PC-9 (cell line): ENCODE data around the gene TMPRSS4. TPM values are rescaled to one million over a fixed set of nuclear protein-coding genes. Genes with fewer than 3 reads are reported as not detected.

Source experiments
- BruUV-seq: library from RNA; stranded (reverse); fragments of 400-500 nt; replicated peaks from 2 replicates; lab custom pipeline; 2021; lab: Mats Ljungman, UMichigan
- CTCF ChIA-PET: fragments of 300-600 bp; sonication (Branson Sonifier 250); formaldehyde crosslinking; loops from one replicate; lab custom pipeline; 2022; ENCODE audit warnings: antibody characterized with exemption; lab: Charles Lee
- POLR2A ChIA-PET: fragments of 300-600 bp; sonication (Branson Sonifier 250); formaldehyde crosslinking; loops from one replicate; lab custom pipeline; 2022; ENCODE audit warnings: antibody characterized with exemption; ENCODE audit not compliant: unreplicated experiment; lab: Charles Lee
- DNase-seq, 2 experiments: peaks; one replicate each; pipeline versions ENCODE4 v3.0.0 to v3.0.0-alpha.2; 2015 to 2022; ENCODE audit warnings: mixed read lengths in 1 of 2
- H2AFZ ChIP-seq: fragments of 200-600 bp; sonication (generic); 2 replicates; pipeline ENCODE4 v1.8.1; 2017; ENCODE audit warnings: antibody characterized with exemption
- H3F3A ChIP-seq: fragments of 200-600 bp; sonication (generic); 2 replicates; pipeline ENCODE4 v1.8.1; 2017; ENCODE audit warnings: antibody characterized with exemption, mild to moderate bottlenecking, low read depth; ENCODE audit not compliant: insufficient read depth
- H3K27ac ChIP-seq: fragments of 200-600 bp; sonication (generic); 2 replicates; pipeline ENCODE4 v1.6.1; 2016; ENCODE audit warnings: mixed run types
- H3K27me3 ChIP-seq: fragments of 200-600 bp; sonication (generic); 2 replicates; pipeline ENCODE4 v1.6.1; 2016; ENCODE audit warnings: low read depth, mixed run types; ENCODE audit not compliant: insufficient read depth
- H3K36me3 ChIP-seq: fragments of 200-600 bp; sonication (generic); 2 replicates; pipeline ENCODE4 v1.6.1; 2016; ENCODE audit warnings: low read depth, mixed run types
- H3K4me1 ChIP-seq: fragments of 200-600 bp; sonication (generic); replicated peaks from 2 replicates; pipeline ENCODE4 v1.6.1; 2016; ENCODE audit warnings: mixed run types; ENCODE audit not compliant: insufficient read depth
- H3K4me2 ChIP-seq: fragments of 200-600 bp; sonication (generic); 2 replicates; pipeline ENCODE4 v1.6.1; 2017; ENCODE audit warnings: mixed run types
- H3K4me3 ChIP-seq: fragments of 200-600 bp; sonication (generic); 2 replicates; pipeline ENCODE4 v1.6.1; 2016; ENCODE audit warnings: mixed run types
- H3K79me2 ChIP-seq: fragments of 200-600 bp; sonication (generic); 2 replicates; pipeline ENCODE4 v1.6.1; 2017; ENCODE audit warnings: low read depth, mixed run types
- H3K9me2 ChIP-seq: fragments of 200-600 bp; sonication (generic); 2 replicates; pipeline ENCODE4 v1.8.1; 2017; ENCODE audit warnings: mild to moderate bottlenecking; ENCODE audit not compliant: insufficient read depth
- H3K9me3 ChIP-seq: fragments of 200-600 bp; sonication (generic); 2 replicates; pipeline ENCODE4 v1.8.1; 2016; ENCODE audit warnings: low read depth; ENCODE audit not compliant: insufficient read depth
- H4K20me1 ChIP-seq: fragments of 200-600 bp; sonication (generic); 2 replicates; pipeline ENCODE4 v1.8.1; 2017; ENCODE audit not compliant: insufficient read depth
- CTCF ChIP-seq: fragments of 200-600 bp; sonication (generic); conservative IDR thresholded peaks from 2 replicates; pipeline ENCODE4 v1.6.1; 2017; ENCODE audit warnings: mixed run types, antibody characterized with exemption, mild to moderate bottlenecking, moderate library complexity
- EZH2 ChIP-seq: fragments of 200-600 bp; sonication (generic); IDR thresholded peaks from 2 replicates; pipeline ENCODE4 v1.8.0; 2017; ENCODE audit warnings: antibody characterized with exemption, low read depth
- intact Hi-C: fragments of 100-400 bp; cut with micrococcal nuclease; formaldehyde crosslinking; loops from one replicate; pipeline ENCODE4 v1.10.0; 2022; ENCODE audit not compliant: unreplicated experiment
- total RNA-seq: library from RNA; stranded (reverse); gene quantifications from 2 replicates; pipeline ENCODE4 v1.2.3, GENCODE V29; 2021

The TMPRSS4 gene
- total RNA-seq, 1 experiment from 2014 or later: 27.6 TPM

GRCh38 chr11:118155776-118156530, 79.1 kb downstream of the TMPRSS4 start:
- H3K79me2 ChIP-seq: no peaks in the 10 kb centered on the region
- peaks cover 95% of the 10 kb centered on the region for H3K27me3 ChIP-seq
- no peaks in the 10 kb centered on the region for H3K9me3 ChIP-seq
- CTCF ChIA-PET: interaction anchor here (0.8 kb wide), 1 partner anchor 16 kb away, joined by 4 read pairs; no protein-coding TSS in a partner anchor
- POLR2A ChIA-PET: no interaction called here
- no peaks in the 10 kb centered on the region for H3K36me3 ChIP-seq
- TF ChIP-seq EZH2 (no peak), CTCF (no peak)
- peaks cover 5% of the 10 kb centered on the region; the same call in 1 of the 2 replicates for H3F3A ChIP-seq
- H3K4me1 ChIP-seq: no peaks in the 10 kb centered on the region; the same call in 1 of the 2 replicates
- H3K4me2 ChIP-seq: 0 out of 2 replicates have a peak overlapping the region, but pooled peaks have one; percentile 30
- no TSS peak for BruUV-seq
- no peaks in the 10 kb centered on the region for H4K20me1 ChIP-seq
- H3K27ac ChIP-seq: no peak overlapping the region
- H3K4me3 ChIP-seq: no peak overlapping the region
- H2AFZ ChIP-seq: no peak overlapping the region
- intact Hi-C loops: no loop called here
- no peak for DNase-seq
- no peaks in the 10 kb centered on the region for H3K9me2 ChIP-seq

GRCh38 chr11:118156531-118157185, 79.8 kb downstream of the TMPRSS4 start:
- ChIA-PET POLR2A (no interaction called here), CTCF (interaction anchor here (0.8 kb wide), 1 partner anchor 15 kb away, joined by 4 read pairs; no protein-coding TSS in a partner anchor)
- H3K9me2 ChIP-seq: no peaks in the 10 kb centered on the region
- intact Hi-C loops: no loop called here
- no peak overlapping the region for H2AFZ ChIP-seq
- H3K9me3 ChIP-seq: no peaks in the 10 kb centered on the region
- no peak overlapping the region for H3K27ac ChIP-seq
- H3K4me1 ChIP-seq: no peaks in the 10 kb centered on the region; the same call in 1 of the 2 replicates
- no TSS peak for BruUV-seq
- peaks cover 2% of the 10 kb centered on the region; the same call in 1 of the 2 replicates for H3F3A ChIP-seq
- no peaks in the 10 kb centered on the region for H3K79me2 ChIP-seq
- TF ChIP-seq EZH2 (no peak), CTCF (no peak)
- DNase-seq: no peak
- H3K36me3 ChIP-seq: no peaks in the 10 kb centered on the region
- peak overlapping the region; percentile 30; the same call in 1 of the 2 replicates for H3K4me2 ChIP-seq
- H3K4me3 ChIP-seq: no peak overlapping the region
- H3K27me3 ChIP-seq: peaks cover 96% of the 10 kb centered on the region
- no peaks in the 10 kb centered on the region for H4K20me1 ChIP-seq

- DNase-seq: no peak
- H3K9me2 ChIP-seq: no peaks in the 10 kb centered on the region
- no peak overlapping the region for H2AFZ ChIP-seq
- intact Hi-C loops: no loop called here
- no peak overlapping the region for H3K4me3 ChIP-seq
- H3K27me3 ChIP-seq: peaks cover 96% of the 10 kb centered on the region
- ChIA-PET CTCF (interaction anchor here (0.6 kb wide), 1 partner anchor 209 kb away, joined by 5 read pairs; no protein-coding TSS in a partner anchor), POLR2A (no interaction called here)
- no peaks in the 10 kb centered on the region for H4K20me1 ChIP-seq
- no peaks in the 10 kb centered on the region for H3K4me1 ChIP-seq
- H3K4me2 ChIP-seq: no peak overlapping the region
- H3K9me3 ChIP-seq: no peaks in the 10 kb centered on the region
- H3K27ac ChIP-seq: no peak overlapping the region
- no peaks in the 10 kb centered on the region for H3K79me2 ChIP-seq
- no peaks in the 10 kb centered on the region for H3K36me3 ChIP-seq
- BruUV-seq: no TSS peak
- H3F3A ChIP-seq: no peaks in the 10 kb centered on the region
- TF ChIP-seq EZH2 (no peak), CTCF (no peak)
Observed at GRCh38 chr11:118157186-118157895, 80.5 kb downstream of the TMPRSS4 start.
